ENCODE measurements around the gene HS6ST1.

- TF ChIP-seq CTCF (IDR thresholded peaks at IDR 0.05) = no peak
- TF ChIP-seq POLR2AphosphoS5 (IDR thresholded peaks at IDR 0.05; ENCODE audit: insufficient read depth in 1 of 2, low read depth in 1 of 2) = peak; percentile 6 to 46
Observed at GRCh38 chr2:128301501-128301966, 17.1 kb downstream of the HS6ST1 start.
